GM20000 (cell line): ENCODE results near the gene SPG7.
"Not testable (repeated sequence)": the region's sequence is repeated elsewhere in the genome, so short reads cannot be mapped to it uniquely, and the experiment has no call there.

ENCODE experiments used
- DNase-seq: peaks from one replicate; pipeline ENCODE4 v3.0.0; 2012; ENCODE audit warnings: low spot score
- CTCF ChIP-seq: IDR thresholded peaks from 2 replicates; pipeline ENCODE4 v1.5.1; 2012; ENCODE audit warnings: mild to moderate bottlenecking, control low read depth; ENCODE audit errors: extremely low read depth, missing control alignments

Gene SPG7

GRCh38 chr16:89567656-89568594, 59.7 kb downstream of the SPG7 start:
- no peak for TF ChIP-seq CTCF
- no peak for DNase-seq

DNA sequence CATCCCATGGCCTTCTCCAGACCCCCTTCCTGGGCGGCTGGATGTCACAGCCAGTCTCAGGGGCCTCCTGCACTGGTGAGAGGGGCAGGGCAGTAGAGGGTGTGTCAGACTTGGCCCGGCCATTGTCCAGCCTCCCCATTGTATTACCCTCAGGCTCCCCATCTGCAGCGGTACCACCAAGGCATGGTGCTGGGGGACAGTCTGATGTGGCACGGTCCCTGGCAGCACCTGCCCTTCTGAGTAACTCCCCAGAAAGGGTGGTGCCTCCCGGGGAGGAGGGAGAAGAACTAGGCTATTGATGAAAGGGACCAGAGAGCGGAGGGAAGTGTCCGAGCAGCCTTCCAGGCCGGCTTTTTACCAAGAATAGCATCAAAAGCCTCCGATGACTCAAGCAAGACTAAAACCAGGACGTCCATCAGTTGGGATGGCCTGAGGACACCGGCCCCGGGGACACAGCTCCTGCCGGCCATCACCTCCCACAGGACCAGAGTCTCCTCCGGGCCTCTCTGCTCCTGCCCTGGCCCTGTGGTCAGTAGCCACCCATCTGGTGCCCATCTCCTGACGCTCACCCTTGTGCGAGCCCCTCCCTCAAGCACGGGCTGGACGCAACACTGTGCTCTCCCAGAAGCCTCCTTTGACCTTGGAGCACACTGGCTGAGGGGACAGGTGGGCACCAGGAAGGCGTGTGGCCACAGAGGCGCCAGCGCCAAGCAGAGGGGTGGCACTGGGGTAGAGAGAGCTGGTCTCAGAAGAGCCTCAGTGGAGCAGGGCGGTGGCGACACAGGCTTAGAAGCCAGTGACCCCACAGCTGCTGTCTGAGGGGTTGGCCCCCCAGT, 61.5 kb downstream of the SPG7 start:
- no peak for DNase-seq
- no peak for TF ChIP-seq CTCF

DNA sequence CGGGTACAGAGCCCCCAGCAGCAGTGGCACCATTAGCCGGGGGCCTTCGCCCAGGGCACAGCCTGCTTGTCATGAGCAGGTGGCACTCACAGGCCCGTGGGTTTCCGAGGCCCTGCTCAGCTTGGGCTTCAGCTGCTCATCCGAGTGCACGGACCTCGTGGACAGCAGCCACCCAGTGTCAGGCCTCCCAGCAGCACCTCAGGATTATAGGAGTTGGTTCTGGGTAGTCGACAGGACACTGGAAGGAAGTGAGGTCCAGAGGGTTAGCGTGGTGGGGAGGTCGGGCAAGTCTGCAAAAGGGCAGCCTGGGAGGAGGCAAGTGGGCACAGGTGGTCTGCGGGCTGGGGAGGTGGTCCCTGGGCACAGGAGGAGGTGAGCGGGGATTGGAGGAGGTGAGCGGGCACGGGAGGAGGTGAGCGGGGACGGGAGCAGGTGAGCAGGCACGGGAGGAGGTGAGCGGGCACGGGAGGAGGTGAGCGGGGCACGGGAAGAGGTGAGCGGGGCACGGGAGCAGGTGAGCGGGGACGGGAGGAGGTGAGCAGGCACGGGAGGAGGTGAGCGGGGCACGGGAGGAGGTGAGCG, 62.2 kb downstream of the SPG7 start:
- DNase-seq = no peak
- TF ChIP-seq CTCF = no peak

- DNase-seq = not testable (repeated sequence)
Observed at GRCh38 chr16:89570983-89571598, 62.9 kb downstream of the SPG7 start.

GRCh38 chr16:89571636-89572035, 63.4 kb downstream of the SPG7 start:
- TF ChIP-seq CTCF = no peak

GRCh38 chr16:89572073-89572484, 63.9 kb downstream of the SPG7 start:
- TF ChIP-seq CTCF = no peak
- DNase-seq = peak; percentile 75

More at GRCh38 chr16:89571636-89572035, 63.4 kb downstream of the SPG7 start:
- DNase-seq = no peak

- DNase-seq = no peak
- TF ChIP-seq CTCF = no peak
Observed at GRCh38 chr16:89572485-89573205, 64.4 kb downstream of the SPG7 start.
